ENCODE measurements around the gene CASD1.

DNA sequence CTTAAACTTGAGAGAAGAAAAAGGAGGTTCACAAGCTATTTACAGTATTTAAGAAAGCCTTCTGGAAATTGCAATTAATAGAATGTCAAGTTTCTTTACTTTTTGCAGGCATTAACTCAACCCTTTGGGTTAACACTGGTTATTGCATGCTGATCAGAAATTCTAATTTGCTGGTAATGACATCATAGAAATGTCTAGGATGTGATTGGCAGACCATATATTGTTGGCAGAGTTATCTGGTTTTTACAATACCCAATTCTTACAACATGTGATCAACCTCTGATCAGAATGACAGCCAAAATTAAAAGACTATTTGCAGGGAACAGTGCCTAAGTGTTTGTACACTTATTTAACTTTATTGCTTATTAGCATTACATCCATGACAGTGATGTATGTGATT, 1.6 kb upstream of the CASD1 start:
- TF ChIP-seq, protein P1, sequence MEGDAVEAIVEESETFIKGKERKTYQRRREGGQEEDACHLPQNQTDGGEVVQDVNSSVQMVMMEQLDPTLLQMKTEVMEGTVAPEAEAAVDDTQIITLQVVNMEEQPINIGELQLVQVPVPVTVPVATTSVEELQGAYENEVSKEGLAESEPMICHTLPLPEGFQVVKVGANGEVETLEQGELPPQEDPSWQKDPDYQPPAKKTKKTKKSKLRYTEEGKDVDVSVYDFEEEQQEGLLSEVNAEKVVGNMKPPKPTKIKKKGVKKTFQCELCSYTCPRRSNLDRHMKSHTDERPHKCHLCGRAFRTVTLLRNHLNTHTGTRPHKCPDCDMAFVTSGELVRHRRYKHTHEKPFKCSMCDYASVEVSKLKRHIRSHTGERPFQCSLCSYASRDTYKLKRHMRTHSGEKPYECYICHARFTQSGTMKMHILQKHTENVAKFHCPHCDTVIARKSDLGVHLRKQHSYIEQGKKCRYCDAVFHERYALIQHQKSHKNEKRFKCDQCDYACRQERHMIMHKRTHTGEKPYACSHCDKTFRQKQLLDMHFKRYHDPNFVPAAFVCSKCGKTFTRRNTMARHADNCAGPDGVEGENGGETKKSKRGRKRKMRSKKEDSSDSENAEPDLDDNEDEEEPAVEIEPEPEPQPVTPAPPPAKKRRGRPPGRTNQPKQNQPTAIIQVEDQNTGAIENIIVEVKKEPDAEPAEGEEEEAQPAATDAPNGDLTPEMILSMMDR (conservative IDR thresholded peaks at IDR 0.05 in 1 of 2, IDR thresholded peaks at IDR 0.05 in 1 of 2; ENCODE audit: extremely low read depth in 1 of 2, insufficient read depth in 1 of 2, low read depth in 1 of 2, low read length in 2 of 2) = no peak
- no peak for TF ChIP-seq EZH2 (IDR thresholded peaks at IDR 0.05; ENCODE audit: borderline replicate concordance, low read length)
